Measurements from ENCODE around the gene GREM2.

Gene GREM2

DNA sequence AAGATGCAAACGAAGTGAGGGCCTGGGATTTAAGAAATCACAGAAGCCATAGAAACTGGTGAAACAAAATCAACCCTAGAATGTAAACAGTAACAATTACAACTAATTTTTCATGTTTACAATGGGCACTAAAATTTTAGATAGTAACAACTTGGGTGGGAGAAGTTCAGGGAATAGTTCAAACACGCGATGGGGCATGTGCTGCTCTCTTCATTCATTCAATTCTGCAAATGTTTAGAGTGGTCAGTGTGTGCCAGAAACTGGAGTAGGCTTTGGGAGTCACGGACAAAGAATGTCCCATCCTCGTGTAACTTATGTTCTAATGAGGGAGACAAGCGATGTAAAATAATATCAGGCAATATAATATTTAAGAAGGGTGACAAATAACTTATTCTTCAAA is 133.4 kb downstream of the GREM2 start:
- H3K36me3 ChIP-seq (ENCODE audit: insufficient read depth, low read length), result no peaks in the 10 kb centered on the region
- H3K4me3 ChIP-seq (ENCODE audit: low read depth, low read length, poor library complexity, severe bottlenecking), result no peak overlapping the region
- no peaks in the 10 kb centered on the region for H3K4me1 ChIP-seq (ENCODE audit: insufficient read depth, low read length, severe bottlenecking)
- no peaks in the 10 kb centered on the region for H3K79me2 ChIP-seq (ENCODE audit: insufficient read depth, low read length)
- no peak overlapping the region for H3K27ac ChIP-seq (ENCODE audit: low read depth, low read length, poor library complexity, severe bottlenecking)
- TF ChIP-seq EZH2 (IDR thresholded peaks at IDR 0.05; ENCODE audit: borderline replicate concordance, low read length), result no peak
- TF ChIP-seq, protein P1, sequence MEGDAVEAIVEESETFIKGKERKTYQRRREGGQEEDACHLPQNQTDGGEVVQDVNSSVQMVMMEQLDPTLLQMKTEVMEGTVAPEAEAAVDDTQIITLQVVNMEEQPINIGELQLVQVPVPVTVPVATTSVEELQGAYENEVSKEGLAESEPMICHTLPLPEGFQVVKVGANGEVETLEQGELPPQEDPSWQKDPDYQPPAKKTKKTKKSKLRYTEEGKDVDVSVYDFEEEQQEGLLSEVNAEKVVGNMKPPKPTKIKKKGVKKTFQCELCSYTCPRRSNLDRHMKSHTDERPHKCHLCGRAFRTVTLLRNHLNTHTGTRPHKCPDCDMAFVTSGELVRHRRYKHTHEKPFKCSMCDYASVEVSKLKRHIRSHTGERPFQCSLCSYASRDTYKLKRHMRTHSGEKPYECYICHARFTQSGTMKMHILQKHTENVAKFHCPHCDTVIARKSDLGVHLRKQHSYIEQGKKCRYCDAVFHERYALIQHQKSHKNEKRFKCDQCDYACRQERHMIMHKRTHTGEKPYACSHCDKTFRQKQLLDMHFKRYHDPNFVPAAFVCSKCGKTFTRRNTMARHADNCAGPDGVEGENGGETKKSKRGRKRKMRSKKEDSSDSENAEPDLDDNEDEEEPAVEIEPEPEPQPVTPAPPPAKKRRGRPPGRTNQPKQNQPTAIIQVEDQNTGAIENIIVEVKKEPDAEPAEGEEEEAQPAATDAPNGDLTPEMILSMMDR (IDR thresholded peaks at IDR 0.05; ENCODE audit: low read length), result no peak
- H4K20me1 ChIP-seq (ENCODE audit: insufficient read depth, low read length), result no peaks in the 10 kb centered on the region
- no peaks in the 10 kb centered on the region for H3K9me3 ChIP-seq (ENCODE audit: low read length)
- H3K9me2 ChIP-seq (ENCODE audit: low read depth, low read length), result no peaks in the 10 kb centered on the region
- H3K9ac ChIP-seq (ENCODE audit: low read length), result no peak overlapping the region
- no peak overlapping the region for H2AFZ ChIP-seq (ENCODE audit: low read length)
- no peaks in the 10 kb centered on the region for H3F3A ChIP-seq (ENCODE audit: insufficient read depth, low read length)
- no peaks in the 10 kb centered on the region for H3K27me3 ChIP-seq (ENCODE audit: insufficient read depth, low read length)
- H3K4me2 ChIP-seq (ENCODE audit: low read length), result no peak overlapping the region

DNA sequence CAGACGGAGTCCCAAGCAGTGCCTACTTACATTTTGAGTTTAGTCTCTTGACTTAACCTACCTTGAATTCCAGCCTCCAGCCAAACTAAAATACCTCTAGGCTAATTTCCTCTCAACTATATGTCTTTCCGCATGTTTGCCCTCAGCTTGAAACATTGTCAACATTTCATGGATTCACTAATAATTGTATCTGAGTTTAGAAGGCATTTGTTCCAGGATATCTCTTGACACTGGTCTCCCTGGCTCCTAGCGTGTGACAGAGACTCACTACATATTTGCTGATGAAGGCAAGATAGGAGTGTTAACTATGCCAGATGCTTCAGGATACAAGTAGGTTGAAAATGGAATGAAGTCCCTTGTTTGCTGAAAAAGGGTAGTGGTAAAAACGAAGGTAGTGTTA is 136.1 kb downstream of the GREM2 start:
- H4K20me1 ChIP-seq (ENCODE audit: insufficient read depth, low read length), result no peaks in the 10 kb centered on the region
- H3K4me3 ChIP-seq (ENCODE audit: low read depth, low read length, poor library complexity, severe bottlenecking), result no peak overlapping the region
- H3F3A ChIP-seq (ENCODE audit: insufficient read depth, low read length), result no peaks in the 10 kb centered on the region
- no peaks in the 10 kb centered on the region for H3K79me2 ChIP-seq (ENCODE audit: insufficient read depth, low read length)
- no peaks in the 10 kb centered on the region for H3K36me3 ChIP-seq (ENCODE audit: insufficient read depth, low read length)
- H3K9ac ChIP-seq (ENCODE audit: low read length), result no peak overlapping the region
- no peaks in the 10 kb centered on the region for H3K9me3 ChIP-seq (ENCODE audit: low read length)
- no peaks in the 10 kb centered on the region for H3K4me1 ChIP-seq (ENCODE audit: insufficient read depth, low read length, severe bottlenecking)
- H3K27ac ChIP-seq (ENCODE audit: low read depth, low read length, poor library complexity, severe bottlenecking), result no peak overlapping the region
- H2AFZ ChIP-seq (ENCODE audit: low read length), result no peak overlapping the region
- TF ChIP-seq, protein P1 (IDR thresholded peaks at IDR 0.05; ENCODE audit: low read length), result no peak
- TF ChIP-seq EZH2 (IDR thresholded peaks at IDR 0.05; ENCODE audit: borderline replicate concordance, low read length), result no peak
- no peak overlapping the region for H3K4me2 ChIP-seq (ENCODE audit: low read length)
- no peaks in the 10 kb centered on the region for H3K9me2 ChIP-seq (ENCODE audit: low read depth, low read length)
- no peaks in the 10 kb centered on the region for H3K27me3 ChIP-seq (ENCODE audit: insufficient read depth, low read length)

DNA sequence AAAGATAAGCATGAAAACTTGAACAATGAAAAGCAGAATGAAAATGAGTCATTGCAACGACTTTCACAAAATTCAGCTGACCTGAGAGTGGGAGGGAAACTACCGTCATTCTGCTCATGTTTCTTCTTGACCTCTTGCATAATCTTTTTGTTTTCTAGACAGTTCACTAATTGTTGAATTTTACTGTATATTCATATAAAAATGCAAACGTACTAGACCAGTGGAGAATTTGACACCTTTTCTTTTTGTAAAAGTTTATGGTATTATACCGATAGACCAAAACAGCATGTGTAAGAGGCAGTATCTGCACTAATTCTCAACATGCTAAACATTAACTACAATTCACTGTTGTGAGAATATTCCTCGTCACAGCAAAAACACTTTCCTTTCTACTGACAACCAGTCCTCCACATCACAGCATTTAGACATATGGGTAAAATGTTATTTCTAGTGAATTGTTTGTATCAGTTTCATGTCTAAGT is 137.8 kb downstream of the GREM2 start:
- no peaks in the 10 kb centered on the region for H3K9me3 ChIP-seq (ENCODE audit: low read length)
- H3K4me3 ChIP-seq (ENCODE audit: low read depth, low read length, poor library complexity, severe bottlenecking), result no peak overlapping the region
- no peaks in the 10 kb centered on the region for H4K20me1 ChIP-seq (ENCODE audit: insufficient read depth, low read length)
- H3K9me2 ChIP-seq (ENCODE audit: low read depth, low read length), result no peaks in the 10 kb centered on the region
- no peaks in the 10 kb centered on the region for H3K4me1 ChIP-seq (ENCODE audit: insufficient read depth, low read length, severe bottlenecking)
- H3F3A ChIP-seq (ENCODE audit: insufficient read depth, low read length), result no peaks in the 10 kb centered on the region
- H3K9ac ChIP-seq (ENCODE audit: low read length), result no peak overlapping the region
- no peak overlapping the region for H3K27ac ChIP-seq (ENCODE audit: low read depth, low read length, poor library complexity, severe bottlenecking)
- no peaks in the 10 kb centered on the region for H3K36me3 ChIP-seq (ENCODE audit: insufficient read depth, low read length)
- H3K79me2 ChIP-seq (ENCODE audit: insufficient read depth, low read length), result no peaks in the 10 kb centered on the region
- no peak overlapping the region for H2AFZ ChIP-seq (ENCODE audit: low read length)
- no peaks in the 10 kb centered on the region for H3K27me3 ChIP-seq (ENCODE audit: insufficient read depth, low read length)
- no peak overlapping the region for H3K4me2 ChIP-seq (ENCODE audit: low read length)
- TF ChIP-seq EZH2 (IDR thresholded peaks at IDR 0.05; ENCODE audit: borderline replicate concordance, low read length), result no peak
- TF ChIP-seq, protein P1 (IDR thresholded peaks at IDR 0.05; ENCODE audit: low read length), result no peak
